ENCODE data around the gene NPEPL1. TPM values are rescaled to one million over a fixed set of nuclear protein-coding genes. Genes with fewer than 3 reads are reported as not detected.
A peak's percentile ranks its signal among the peaks of the same experiment; 100 is the strongest.

Gene NPEPL1
- total RNA-seq, 1 donor from 2014 or later: 68.3 TPM

GRCh38 chr20:58713801-58714339 lies 21.3 kb downstream of the NPEPL1 start:
- Histone ChIP-seq H3K27me3 (no peaks in the 10 kb centered on the region), H3K4me3 (no peak overlapping the region), H3K36me3 (peaks cover 9 to 17% of the 10 kb centered on the region in 2 donors), H3K27ac (no peak overlapping the region), H3K9me3 (no peaks in the 10 kb centered on the region), H3K4me1 (no peaks in the 10 kb centered on the region)
- no peak for TF ChIP-seq CTCF (IDR thresholded peaks at IDR 0.05)
- peak in 1 of 2 donors; percentile 56 for DNase-seq (ENCODE audit: low spot score in 2 of 2)
- intact Hi-C loops (cut with DNase I): no loop called here

- DNase-seq (ENCODE audit: low spot score in 2 of 2): peak in 1 of 2 donors; percentile 53
- intact Hi-C loops (cut with DNase I): no loop called here
- no peak overlapping the region for H3K4me3 ChIP-seq
- H3K27ac ChIP-seq: no peak overlapping the region
- H3K36me3 ChIP-seq: peaks cover 9 to 13% of the 10 kb centered on the region in 2 donors
- H3K4me1 ChIP-seq: no peaks in the 10 kb centered on the region
- no peaks in the 10 kb centered on the region for H3K27me3 ChIP-seq
- H3K9me3 ChIP-seq: no peaks in the 10 kb centered on the region
- TF ChIP-seq CTCF (IDR thresholded peaks at IDR 0.05): no peak
Measured at GRCh38 chr20:58714340-58714922, 21.8 kb downstream of the NPEPL1 start.

GRCh38 chr20:58714923-58715351 lies 22.3 kb downstream of the NPEPL1 start:
- Histone ChIP-seq H3K9me3 (no peaks in the 10 kb centered on the region), H3K36me3 (peaks cover 9 to 12% of the 10 kb centered on the region in 2 donors), H3K27me3 (no peaks in the 10 kb centered on the region), H3K27ac (no peak overlapping the region), H3K4me3 (no peak overlapping the region), H3K4me1 (no peaks in the 10 kb centered on the region)
- intact Hi-C loops (cut with DNase I): no loop called here
- no peak for DNase-seq (ENCODE audit: low spot score in 2 of 2)
- no peak for TF ChIP-seq CTCF (IDR thresholded peaks at IDR 0.05)

- Histone ChIP-seq H3K4me3 (no peak overlapping the region), H3K36me3 (peaks cover 9 to 12% of the 10 kb centered on the region in 2 donors), H3K27ac (no peak overlapping the region), H3K27me3 (no peaks in the 10 kb centered on the region), H3K4me1 (no peaks in the 10 kb centered on the region), H3K9me3 (no peaks in the 10 kb centered on the region)
- TF ChIP-seq CTCF (IDR thresholded peaks at IDR 0.05): no peak
- intact Hi-C loops (cut with DNase I): no loop called here
- no peak for DNase-seq (ENCODE audit: low spot score in 2 of 2)
Measured at GRCh38 chr20:58715391-58715800, 22.8 kb downstream of the NPEPL1 start.

GRCh38 chr20:58715801-58716475 lies 23.3 kb downstream of the NPEPL1 start:
- Histone ChIP-seq H3K27me3 (no peaks in the 10 kb centered on the region), H3K4me1 (no peaks in the 10 kb centered on the region), H3K36me3 (peaks cover 9 to 12% of the 10 kb centered on the region in 2 donors), H3K27ac (no peak overlapping the region), H3K9me3 (no peaks in the 10 kb centered on the region), H3K4me3 (no peak overlapping the region)
- intact Hi-C loops (cut with DNase I): no loop called here
- DNase-seq (ENCODE audit: low spot score in 2 of 2): peak in 1 of 2 donors; percentile 52
- no peak for TF ChIP-seq CTCF (IDR thresholded peaks at IDR 0.05)
